ENCODE results near the gene NSD1.

NSD1 gene

DNA sequence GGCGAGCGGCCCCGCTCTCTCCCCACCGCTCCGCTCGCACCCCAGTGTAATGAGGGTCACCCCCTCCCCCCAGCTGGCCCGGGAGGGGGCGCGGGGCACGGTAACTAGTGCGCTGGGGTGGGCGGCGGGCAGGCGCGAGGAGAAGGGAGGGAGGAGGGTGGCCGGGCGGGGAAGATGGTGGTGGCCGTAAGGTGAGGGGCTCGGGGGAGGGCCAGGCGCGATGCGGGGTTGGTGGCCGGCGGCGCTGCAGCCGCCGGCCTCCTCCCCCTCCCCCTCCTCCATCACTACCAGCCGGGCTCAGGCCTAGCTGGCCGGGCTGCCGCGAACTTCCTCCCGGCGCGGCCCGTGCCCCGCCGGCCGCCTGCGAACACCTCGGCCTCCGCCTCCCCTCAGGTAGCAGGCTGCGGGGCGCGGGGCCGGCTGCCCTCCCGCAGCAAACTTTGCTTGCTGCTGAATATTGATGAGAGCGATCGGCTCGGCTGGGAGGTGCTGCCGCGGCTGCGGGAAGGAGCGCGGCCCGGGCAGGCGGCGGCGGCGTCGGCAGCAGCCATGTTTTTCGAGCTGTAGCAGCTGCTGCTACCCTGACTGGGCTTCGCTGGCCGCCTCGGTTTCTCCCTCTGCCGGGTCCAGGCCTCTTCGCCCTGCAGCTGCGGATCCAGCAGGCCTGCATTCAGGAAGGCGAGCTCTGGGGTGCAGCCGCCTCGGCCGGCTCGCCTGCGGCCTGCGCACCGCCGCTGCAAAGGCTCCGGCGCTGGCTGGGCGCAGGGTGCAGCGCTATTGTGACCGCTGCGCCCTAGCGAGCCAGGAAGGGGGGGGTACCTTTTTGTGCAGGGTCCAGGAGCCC is 502 bp downstream of the NSD1 start:
- TF ChIP-seq, protein P1, sequence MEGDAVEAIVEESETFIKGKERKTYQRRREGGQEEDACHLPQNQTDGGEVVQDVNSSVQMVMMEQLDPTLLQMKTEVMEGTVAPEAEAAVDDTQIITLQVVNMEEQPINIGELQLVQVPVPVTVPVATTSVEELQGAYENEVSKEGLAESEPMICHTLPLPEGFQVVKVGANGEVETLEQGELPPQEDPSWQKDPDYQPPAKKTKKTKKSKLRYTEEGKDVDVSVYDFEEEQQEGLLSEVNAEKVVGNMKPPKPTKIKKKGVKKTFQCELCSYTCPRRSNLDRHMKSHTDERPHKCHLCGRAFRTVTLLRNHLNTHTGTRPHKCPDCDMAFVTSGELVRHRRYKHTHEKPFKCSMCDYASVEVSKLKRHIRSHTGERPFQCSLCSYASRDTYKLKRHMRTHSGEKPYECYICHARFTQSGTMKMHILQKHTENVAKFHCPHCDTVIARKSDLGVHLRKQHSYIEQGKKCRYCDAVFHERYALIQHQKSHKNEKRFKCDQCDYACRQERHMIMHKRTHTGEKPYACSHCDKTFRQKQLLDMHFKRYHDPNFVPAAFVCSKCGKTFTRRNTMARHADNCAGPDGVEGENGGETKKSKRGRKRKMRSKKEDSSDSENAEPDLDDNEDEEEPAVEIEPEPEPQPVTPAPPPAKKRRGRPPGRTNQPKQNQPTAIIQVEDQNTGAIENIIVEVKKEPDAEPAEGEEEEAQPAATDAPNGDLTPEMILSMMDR (IDR thresholded peaks at IDR 0.05), result no peak

DNA sequence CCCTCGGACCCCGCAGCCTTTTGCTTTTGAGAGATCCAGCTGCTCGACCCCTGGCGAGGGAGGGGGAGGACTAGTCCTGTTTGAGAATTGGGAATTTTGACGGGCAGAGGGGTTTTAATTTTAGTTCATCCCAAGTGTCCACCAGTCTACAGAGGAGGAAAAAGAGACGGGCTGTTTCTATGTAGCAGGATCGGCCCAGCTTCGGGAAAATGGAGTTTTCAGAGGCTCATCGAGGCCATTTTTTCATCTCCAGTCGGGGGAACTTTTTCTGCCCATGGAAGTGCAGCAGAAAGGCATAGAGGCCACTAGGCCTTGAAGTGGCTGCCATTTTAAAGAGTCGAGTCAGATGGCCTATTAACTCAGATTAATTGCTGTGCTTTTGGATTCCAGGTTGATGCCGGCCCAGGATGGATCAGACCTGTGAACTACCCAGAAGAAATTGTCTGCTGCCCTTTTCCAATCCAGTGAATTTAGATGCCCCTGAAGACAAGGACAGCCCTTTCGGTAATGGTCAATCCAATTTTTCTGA is 1.2 kb downstream of the NSD1 start:
- TF ChIP-seq, protein P1 (IDR thresholded peaks at IDR 0.05), result no peak

DNA sequence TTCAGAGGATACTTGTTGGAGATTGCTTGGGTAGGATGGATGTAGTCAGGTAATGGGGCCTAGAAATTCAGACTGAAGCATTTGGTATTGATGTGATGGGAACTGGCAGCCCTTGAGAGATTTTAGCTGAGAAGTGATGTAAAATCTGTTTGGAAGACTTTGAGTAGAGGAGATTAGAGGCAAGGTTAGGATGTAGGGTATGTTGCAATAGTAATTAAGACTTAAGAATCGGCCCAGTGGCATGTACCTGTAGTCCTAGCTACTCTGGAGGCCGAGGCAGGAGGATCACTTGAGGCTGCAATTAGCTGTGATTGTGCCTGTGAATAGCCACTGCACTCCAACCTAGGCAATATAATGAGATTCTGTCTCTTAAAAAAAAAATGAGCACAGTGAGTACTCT is 6.7 kb downstream of the NSD1 start:
- TF ChIP-seq, protein P1 (IDR thresholded peaks at IDR 0.05), result no peak

DNA sequence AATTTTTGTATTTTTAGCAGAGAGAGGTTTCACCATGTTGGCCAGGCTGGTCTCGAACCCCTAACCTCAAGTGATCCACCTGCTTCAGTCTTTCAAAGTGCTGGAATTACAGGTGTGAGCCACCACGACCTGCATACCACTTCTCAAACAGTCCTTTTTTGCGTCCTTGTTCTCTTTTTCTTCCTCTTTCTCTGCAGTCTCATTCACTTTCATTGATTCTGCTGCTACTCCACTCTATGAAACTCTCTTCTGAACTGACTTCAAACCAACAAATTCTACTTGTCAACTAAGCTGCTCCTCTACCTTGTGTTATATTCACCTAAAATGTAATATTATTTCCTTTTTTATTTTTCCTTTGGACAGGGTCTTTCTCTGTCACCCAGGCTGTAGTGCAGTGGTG is 7.9 kb downstream of the NSD1 start:
- TF ChIP-seq, protein P1 (IDR thresholded peaks at IDR 0.05), result no peak

DNA sequence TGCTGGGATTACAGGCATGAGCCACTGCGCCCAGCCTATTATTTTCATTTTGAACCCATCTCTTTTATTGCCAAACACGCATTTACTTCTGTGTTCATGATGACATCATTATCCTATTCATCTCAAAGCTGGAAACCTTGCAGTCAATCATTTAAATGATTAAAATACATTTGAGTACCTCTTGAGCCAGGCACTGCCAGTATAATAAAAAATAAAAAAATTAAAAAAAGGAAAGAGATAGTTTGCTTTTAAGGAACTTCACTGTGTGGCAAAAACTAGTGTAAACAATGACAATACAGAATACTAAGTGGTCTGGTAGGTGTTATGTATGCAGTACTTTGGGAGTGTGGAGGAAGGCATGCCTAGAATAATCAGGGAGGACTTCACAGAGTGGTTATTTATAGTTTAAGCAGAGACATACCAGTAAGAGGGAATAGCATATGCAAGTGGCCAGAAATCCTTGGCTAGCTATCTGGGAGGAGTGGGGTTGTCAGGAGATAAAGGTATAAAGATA is 8.6 kb downstream of the NSD1 start:
- TF ChIP-seq, protein P1 (IDR thresholded peaks at IDR 0.05), result no peak

DNA sequence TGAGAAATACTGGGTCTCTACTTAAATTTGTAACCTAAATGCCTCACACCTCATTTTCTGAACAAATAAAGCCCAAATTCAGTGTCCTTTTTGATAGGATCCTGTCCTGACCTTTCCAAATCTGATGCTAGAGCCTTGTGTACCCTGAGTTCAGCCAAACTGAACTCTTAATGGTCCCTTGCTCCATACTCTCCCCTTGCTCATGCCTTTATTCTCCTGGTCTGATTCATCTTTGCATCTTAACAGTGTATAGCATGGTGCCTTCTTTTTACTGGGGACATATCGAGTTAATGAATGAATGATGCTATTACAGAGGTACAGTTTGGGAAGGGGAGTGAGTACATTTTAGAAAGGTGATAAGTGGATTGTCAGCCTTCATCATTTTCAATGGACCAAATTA is 9.2 kb downstream of the NSD1 start:
- TF ChIP-seq, protein P1 (IDR thresholded peaks at IDR 0.05), result no peak

DNA sequence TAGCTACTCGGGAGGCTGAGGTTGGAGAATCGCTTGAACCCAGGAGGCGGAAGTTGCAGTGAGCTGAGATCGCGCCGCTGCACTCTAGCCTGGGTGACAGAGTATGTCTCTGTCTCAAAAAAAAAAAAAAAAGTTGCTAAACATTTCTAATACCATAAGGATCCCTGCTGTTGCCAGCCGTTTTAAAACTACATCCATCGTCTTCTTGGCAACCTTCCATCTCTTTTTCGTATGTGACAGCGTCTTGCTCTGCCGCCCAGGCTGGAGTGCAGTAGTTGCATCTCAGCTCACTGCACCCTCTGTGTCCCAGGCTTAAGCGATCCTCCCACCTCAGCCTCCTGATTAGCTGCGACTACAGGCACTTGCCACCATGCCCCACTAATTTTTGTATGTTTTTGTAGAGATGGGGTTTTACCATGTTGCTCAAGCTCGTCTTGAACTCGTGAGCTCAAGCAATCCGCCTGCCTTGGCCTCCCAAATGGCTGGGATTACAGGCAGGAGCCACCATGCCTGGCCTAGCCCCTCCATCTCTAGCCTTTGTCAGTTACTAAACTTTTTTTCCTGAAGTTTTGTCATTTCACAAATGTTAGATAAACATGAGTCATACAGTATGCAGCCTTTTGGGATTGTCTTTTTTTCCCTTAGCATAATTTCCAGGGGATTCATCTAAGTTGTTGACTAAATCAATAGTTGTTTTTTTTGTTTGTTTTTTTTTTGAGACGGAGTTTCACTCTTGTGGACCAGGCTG is 13.5 kb downstream of the NSD1 start:
- TF ChIP-seq, protein P1 (IDR thresholded peaks at IDR 0.05), result no peak
